CD14-positive monocyte (primary cell): ENCODE measurements around the gene RPS6KL1. TPM values are rescaled to one million over a fixed set of nuclear protein-coding genes. Genes with fewer than 3 reads are reported as not detected.
A peak's percentile ranks its signal among the peaks of the same experiment; 100 is the strongest.

ENCODE experiments used
- DNase-seq, 3 donors: peaks; one replicate each; pipeline ENCODE4 v3.0.0-alpha.2; 2011 to 2022
- H2AFZ ChIP-seq: 2 replicates; pipeline ENCODE4 v1.6.0; 2012; ENCODE audit warnings: mild to moderate bottlenecking, low read depth, low read length, inconsistent platforms; ENCODE audit not compliant: insufficient read depth, poor library complexity, severe bottlenecking
- H3K27ac ChIP-seq, 2 donors: 1 replicate in 1 of 2; 2 replicates in 1 of 2; pipeline ENCODE4 v1.5.1; 2012 to 2013; ENCODE audit warnings: low read length in 2 of 2, control low read depth in 1 of 2, inconsistent platforms in 1 of 2, low read depth in 1 of 2, mild to moderate bottlenecking in 1 of 2
- H3K27me3 ChIP-seq, 2 donors: one replicate each; pipeline versions ENCODE4 v1.6.0 to v1.6.1; 2011 to 2013; ENCODE audit warnings: low read length in 2 of 2; ENCODE audit not compliant: control insufficient read depth in 2 of 2, insufficient read depth in 2 of 2
- H3K36me3 ChIP-seq, 2 donors: replicated peaks in 1 of 2; 1 replicate in 1 of 2; 2 replicates in 1 of 2; pipeline versions ENCODE4 v1.5.1 to v1.6.1; 2012 to 2013; ENCODE audit warnings: low read length in 2 of 2, control low read depth in 1 of 2, inconsistent platforms in 1 of 2, mild to moderate bottlenecking in 1 of 2; ENCODE audit not compliant: insufficient read depth in 2 of 2, control insufficient read depth in 1 of 2
- H3K4me1 ChIP-seq, 2 donors: 1 replicate in 1 of 2; 2 replicates in 1 of 2; pipeline versions ENCODE4 v1.5.1 to v1.6.1; 2012 to 2013; ENCODE audit warnings: low read length in 2 of 2, control low read depth in 1 of 2, inconsistent platforms in 1 of 2, mild to moderate bottlenecking in 1 of 2, moderate library complexity in 1 of 2; ENCODE audit not compliant: insufficient read depth in 2 of 2, control insufficient read depth in 1 of 2
- H3K4me2 ChIP-seq: replicated peaks from 2 replicates; pipeline ENCODE3; 2012; ENCODE audit warnings: low read length, moderate library complexity, mild to moderate bottlenecking; ENCODE audit not compliant: poor library complexity, severe bottlenecking; ENCODE audit errors: extremely low read depth
- H3K4me3 ChIP-seq, 3 experiments: fragments of 200-600 bp in 1 of 3; sonication (generic) in 1 of 3; replicated peaks in 1 of 3; 1 replicate in 2 of 3; 2 replicates in 1 of 3; pipeline ENCODE4 v1.5.1; 2011 to 2013; ENCODE audit warnings: low read length in 3 of 3, mild to moderate bottlenecking in 3 of 3, control low read depth in 2 of 3, low read depth in 2 of 3, inconsistent platforms in 1 of 3, moderate library complexity in 1 of 3
- H3K79me2 ChIP-seq: 2 replicates; pipeline ENCODE4 v1.6.0; 2012; ENCODE audit warnings: mild to moderate bottlenecking, control low read depth, inconsistent platforms, low read length, moderate library complexity; ENCODE audit not compliant: insufficient read depth
- H3K9ac ChIP-seq: 2 replicates; pipeline ENCODE4 v1.6.0; 2017; ENCODE audit warnings: low read length, mild to moderate bottlenecking; ENCODE audit not compliant: insufficient read depth, poor library complexity, severe bottlenecking
- H3K9me3 ChIP-seq, 2 donors: replicated peaks in 1 of 2; 1 replicate in 1 of 2; 2 replicates in 1 of 2; pipeline versions ENCODE4 v1.5.1 to v1.6.1; 2012 to 2013; ENCODE audit warnings: low read length in 2 of 2, control low read depth in 1 of 2; ENCODE audit not compliant: control insufficient read depth in 1 of 2, insufficient read depth in 1 of 2
- H4K20me1 ChIP-seq: 2 replicates; pipeline ENCODE4 v1.6.0; 2012; ENCODE audit warnings: mild to moderate bottlenecking, low read length, control low read depth, moderate library complexity; ENCODE audit not compliant: insufficient read depth
- H3K27ac Mint-ChIP-seq, 7 donors: one replicate each; pipeline ENCODE4 v1.8.0; 2020; ENCODE audit warnings: mild to moderate bottlenecking in 7 of 7, mixed read lengths in 7 of 7, moderate library complexity in 6 of 7, inconsistent platforms in 2 of 7
- H3K27me3 Mint-ChIP-seq, 3 donors: one replicate each; pipeline ENCODE4 v1.8.0; 2021 to 2022; ENCODE audit warnings: low read depth in 3 of 3, mild to moderate bottlenecking in 3 of 3, mixed read lengths in 3 of 3, moderate library complexity in 3 of 3, inconsistent platforms in 1 of 3
- H3K36me3 Mint-ChIP-seq, 2 donors: one replicate each; pipeline ENCODE4 v1.8.0; 2020; ENCODE audit warnings: mixed read lengths in 2 of 2, inconsistent platforms in 1 of 2, mild to moderate bottlenecking in 1 of 2
- H3K4me1 Mint-ChIP-seq: one replicate; pipeline ENCODE4 v1.8.0; 2020; ENCODE audit warnings: mild to moderate bottlenecking, mixed read lengths
- H3K4me3 Mint-ChIP-seq, 2 donors: one replicate each; pipeline ENCODE4 v1.8.0; 2020; ENCODE audit warnings: mild to moderate bottlenecking in 2 of 2, mixed read lengths in 2 of 2, moderate library complexity in 1 of 2
- H3K9me3 Mint-ChIP-seq, 7 donors: one replicate each; pipeline ENCODE4 v1.8.0; 2020 to 2022; ENCODE audit warnings: mixed read lengths in 7 of 7, mild to moderate bottlenecking in 6 of 7, moderate library complexity in 6 of 7, inconsistent platforms in 2 of 7
- CTCF ChIP-seq: fragments of 200-600 bp; IDR thresholded peaks from one replicate; pipeline ENCODE4 v1.8.0; 2022; ENCODE audit warnings: antibody characterized with exemption, mild to moderate bottlenecking
- WGBS: methylation state at CpG from one replicate; pipeline ENCODE4 v1.1.5; 2013; ENCODE audit warnings: missing lambda C conversion rate; ENCODE audit not compliant: insufficient coverage; 5-methylcytosine and 5-hydroxymethylcytosine counted together
- intact Hi-C, 2 donors: fragments of 100-400 bp; cut with micrococcal nuclease; formaldehyde crosslinking; loops; one replicate each; pipeline versions ENCODE4 v1.15.0 to v1.15.1; 2023
- polyA plus RNA-seq, 3 donors: library from polyadenylated mRNA; depleted of rRNA in 1 of 3; unstranded in 2 of 3; stranded (reverse) in 1 of 3; fragments of 300-500 nt in 2 of 3; fragments of >200 nt in 1 of 3; fragmentation: Illumina TruSeq in 2 of 3; gene quantifications; 1 replicate in 2 of 3; 2 replicates in 1 of 3; pipeline ENCODE4 v1.2.3, GENCODE V29; 2012 to 2021

The RPS6KL1 gene
- polyA plus RNA-seq, 3 donors = 0.13 TPM; not detected in 2

DNA sequence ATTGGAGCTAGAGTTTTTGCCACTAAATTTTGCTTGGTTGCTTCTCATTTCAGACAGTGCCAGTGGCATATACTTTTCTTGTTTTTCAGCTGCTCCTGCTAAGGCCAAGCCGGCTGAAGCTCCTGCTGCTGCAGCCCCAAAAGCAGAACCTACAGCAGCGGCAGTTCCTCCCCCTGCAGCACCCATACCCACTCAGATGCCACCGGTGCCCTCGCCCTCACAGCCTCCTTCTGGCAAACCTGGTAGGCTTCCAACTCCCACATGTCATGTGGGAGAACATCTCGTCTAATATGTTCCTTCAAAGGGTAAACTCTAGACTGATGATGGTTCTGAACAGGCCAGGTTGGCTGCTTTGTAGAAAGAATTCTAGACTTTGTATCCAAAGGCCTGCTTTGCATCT lies 30.3 kb downstream of the RPS6KL1 start:
- Histone ChIP-seq H3K36me3 (peaks cover 82 to 99% of the 10 kb centered on the region in 2 donors), H3K9ac (no peak overlapping the region), H3K4me2 (no peak overlapping the region), H3K9me3 (no peaks in the 10 kb centered on the region), H4K20me1 (peaks cover 80% of the 10 kb centered on the region), H2AFZ (no peak overlapping the region), H3K4me1 (peaks cover 26% of the 10 kb centered on the region in 2 donors), H3K27me3 (no peaks in the 10 kb centered on the region), H3K27ac (no peak overlapping the region), H3K79me2 (peaks cover 25% of the 10 kb centered on the region), H3K4me3 (no peak overlapping the region)
- WGBS = 3% methylated on average over 4 of the region's 5 CpGs
- peaks cover 88 to 98% of the 10 kb centered on the region in 2 donors for H3K36me3 Mint-ChIP-seq
- no peak for TF ChIP-seq CTCF
- H3K9me3 Mint-ChIP-seq = no peaks in the 10 kb centered on the region
- DNase-seq = no peak
- intact Hi-C loops = no loop called here
- no peak overlapping the region for H3K4me3 Mint-ChIP-seq
- peak overlapping the region in 3 of 7 donors; percentile 13 to 58 (median 45) for H3K27ac Mint-ChIP-seq
- H3K4me1 Mint-ChIP-seq = peaks cover 28% of the 10 kb centered on the region
- peaks cover 0 to 3% (median 0%) of the 10 kb centered on the region in 3 donors for H3K27me3 Mint-ChIP-seq

GRCh38 chr14:74891870-74892269 lies 31.2 kb downstream of the RPS6KL1 start:
- no peak overlapping the region for H3K27ac ChIP-seq

More at GRCh38 chr14:74891870-74892269, 31.2 kb downstream of the RPS6KL1 start:
- no peak for TF ChIP-seq CTCF
- no peak for DNase-seq
- peaks cover 26% of the 10 kb centered on the region in 2 donors for H3K4me1 ChIP-seq
- Mint-ChIP-seq H3K27me3 (peaks cover 0 to 3% (median 0%) of the 10 kb centered on the region in 3 donors), H3K9me3 (no peaks in the 10 kb centered on the region), H3K27ac (peak overlapping the region in 2 of 7 donors; percentile 23 to 65), H3K4me1 (peaks cover 28% of the 10 kb centered on the region), H3K4me3 (no peak overlapping the region), H3K36me3 (peaks cover 79 to 90% of the 10 kb centered on the region in 2 donors)
- no peak overlapping the region for H3K4me2 ChIP-seq
- no peak overlapping the region for H2AFZ ChIP-seq
- no peak overlapping the region for H3K9ac ChIP-seq
- 87% methylated on average over 6 of the region's 6 CpGs for WGBS
- peaks cover 73 to 98% of the 10 kb centered on the region in 2 donors for H3K36me3 ChIP-seq
- H3K27me3 ChIP-seq = no peaks in the 10 kb centered on the region
- no peak overlapping the region for H3K4me3 ChIP-seq
- no peaks in the 10 kb centered on the region for H3K9me3 ChIP-seq
- intact Hi-C loops = no loop called here
- peaks cover 85% of the 10 kb centered on the region for H4K20me1 ChIP-seq
- H3K79me2 ChIP-seq = peaks cover 34% of the 10 kb centered on the region
